Skeletal muscle satellite cell (primary cell): ENCODE results near the gene NOXA1.
"Not testable (repeated sequence)": the region's sequence is repeated elsewhere in the genome, so short reads cannot be mapped to it uniquely, and the experiment has no call there.

Experiments used
- H3K27me3 ChIP-seq: 2 replicates; pipeline ENCODE4 v1.7.0; 2013; ENCODE audit warnings: low read length; ENCODE audit not compliant: control insufficient read depth, insufficient read depth
- H3K36me3 ChIP-seq: 2 replicates; pipeline ENCODE4 v1.7.0; 2013; ENCODE audit warnings: mild to moderate bottlenecking, control low read depth, low read length; ENCODE audit not compliant: insufficient read depth
- H3K4me1 ChIP-seq: 2 replicates; pipeline ENCODE4 v1.7.0; 2013; ENCODE audit warnings: low read length; ENCODE audit not compliant: control insufficient read depth, insufficient read depth
- H3K4me2 ChIP-seq: 2 replicates; pipeline ENCODE4 v1.7.0; 2013; ENCODE audit warnings: mild to moderate bottlenecking, low read length
- H3K4me3 ChIP-seq: 2 replicates; pipeline ENCODE4 v1.7.0; 2013; ENCODE audit warnings: low read length
- H3K9ac ChIP-seq: 2 replicates; pipeline ENCODE4 v1.7.0; 2013; ENCODE audit warnings: mild to moderate bottlenecking, low read depth, low read length, moderate library complexity
- H3K9me3 ChIP-seq: replicated peaks from 2 replicates; pipeline ENCODE4 v1.7.0; 2013; ENCODE audit warnings: mild to moderate bottlenecking, control low read depth, low read length

NOXA1 gene

GRCh38 chr9:137462986-137463930 lies 40.1 kb downstream of the NOXA1 start:
- Histone ChIP-seq H3K4me1 (peaks cover 6% of the 10 kb centered on the region), H3K9me3 (no peaks in the 10 kb centered on the region), H3K4me3 (no peak overlapping the region), H3K4me2 (no peak overlapping the region), H3K36me3 (no peaks in the 10 kb centered on the region), H3K27me3 (no peaks in the 10 kb centered on the region), H3K9ac (no peak overlapping the region)

- Histone ChIP-seq H3K9me3 (no peaks in the 10 kb centered on the region), H3K36me3 (no peaks in the 10 kb centered on the region), H3K4me3 (no peak overlapping the region), H3K27me3 (no peaks in the 10 kb centered on the region), H3K9ac (no peak overlapping the region), H3K4me1 (peaks cover 5% of the 10 kb centered on the region), H3K4me2 (no peak overlapping the region)
Observed at GRCh38 chr9:137463931-137464290, 40.7 kb downstream of the NOXA1 start.

- Histone ChIP-seq H3K9me3 (no peaks in the 10 kb centered on the region), H3K4me2 (no peak overlapping the region), H3K9ac (no peak overlapping the region), H3K4me1 (peaks cover 3% of the 10 kb centered on the region), H3K4me3 (no peak overlapping the region), H3K27me3 (no peaks in the 10 kb centered on the region), H3K36me3 (no peaks in the 10 kb centered on the region)
Observed at GRCh38 chr9:137464291-137464999, 41.3 kb downstream of the NOXA1 start.

GRCh38 chr9:137465000-137465719 lies 42.0 kb downstream of the NOXA1 start:
- H3K36me3 ChIP-seq: no peaks in the 10 kb centered on the region
- H3K4me1 ChIP-seq: no peaks in the 10 kb centered on the region
- no peak overlapping the region for H3K4me3 ChIP-seq
- no peak overlapping the region for H3K9ac ChIP-seq
- no peaks in the 10 kb centered on the region for H3K9me3 ChIP-seq
- no peak overlapping the region for H3K4me2 ChIP-seq
- peaks cover 2% of the 10 kb centered on the region for H3K27me3 ChIP-seq

- no peaks in the 10 kb centered on the region for H3K36me3 ChIP-seq
- H3K4me1 ChIP-seq: no peaks in the 10 kb centered on the region
- no peak overlapping the region for H3K4me3 ChIP-seq
- peaks cover 7% of the 10 kb centered on the region for H3K27me3 ChIP-seq
- no peak overlapping the region for H3K9ac ChIP-seq
- no peaks in the 10 kb centered on the region for H3K9me3 ChIP-seq
- no peak overlapping the region for H3K4me2 ChIP-seq
Observed at GRCh38 chr9:137465720-137466388, 42.7 kb downstream of the NOXA1 start.

GRCh38 chr9:137466389-137467085 lies 43.3 kb downstream of the NOXA1 start:
- not testable (repeated sequence) for H3K9me3 ChIP-seq, H3K36me3 ChIP-seq, H3K27me3 ChIP-seq

GRCh38 chr9:137467161-137467581 lies 44.0 kb downstream of the NOXA1 start:
- H3K4me3 ChIP-seq: no peak overlapping the region

More at GRCh38 chr9:137466389-137467085, 43.3 kb downstream of the NOXA1 start:
- not testable (repeated sequence) for H3K4me1 ChIP-seq, H3K4me3 ChIP-seq, H3K9ac ChIP-seq, H3K4me2 ChIP-seq

GRCh38 chr9:137467896-137468295 lies 44.7 kb downstream of the NOXA1 start:
- Histone ChIP-seq H3K4me3 (no peak overlapping the region), H3K36me3 (no peaks in the 10 kb centered on the region), H3K9me3 (no peaks in the 10 kb centered on the region), H3K27me3 (peaks cover 8% of the 10 kb centered on the region), H3K4me2 (no peak overlapping the region), H3K4me1 (no peaks in the 10 kb centered on the region), H3K9ac (no peak overlapping the region)

More at GRCh38 chr9:137467161-137467581, 44.0 kb downstream of the NOXA1 start:
- Histone ChIP-seq H3K9ac (no peak overlapping the region), H3K27me3 (peaks cover 8% of the 10 kb centered on the region), H3K4me1 (no peaks in the 10 kb centered on the region), H3K36me3 (no peaks in the 10 kb centered on the region), H3K9me3 (no peaks in the 10 kb centered on the region), H3K4me2 (no peak overlapping the region)

- Histone ChIP-seq H3K36me3 (no peaks in the 10 kb centered on the region), H3K4me1 (no peaks in the 10 kb centered on the region), H3K9me3 (no peaks in the 10 kb centered on the region), H3K9ac (no peak overlapping the region), H3K4me2 (no peak overlapping the region), H3K27me3 (peaks cover 8% of the 10 kb centered on the region), H3K4me3 (no peak overlapping the region)
Observed at GRCh38 chr9:137470785-137471184, 47.6 kb downstream of the NOXA1 start.

GRCh38 chr9:137474271-137474670 lies 51.1 kb downstream of the NOXA1 start:
- Histone ChIP-seq H3K36me3 (no peaks in the 10 kb centered on the region), H3K4me3 (no peak overlapping the region), H3K9ac (no peak overlapping the region), H3K9me3 (no peaks in the 10 kb centered on the region), H3K4me2 (no peak overlapping the region), H3K27me3 (peaks cover 8% of the 10 kb centered on the region), H3K4me1 (peaks cover 6% of the 10 kb centered on the region)
